WI38 (cell line): ENCODE data around the gene JPT1.

Source experiments
- H3K4me3 ChIP-seq: 2 replicates; pipeline ENCODE4 v1.5.1; 2011; ENCODE audit warnings: low read depth, mild to moderate bottlenecking, control low read depth, low read length
- TF ChIP-seq, protein P1 (sequence below): IDR thresholded peaks from 2 replicates; pipeline ENCODE4 v1.5.1; 2012; ENCODE audit warnings: low read depth, mild to moderate bottlenecking, control low read depth, low read length

JPT1 gene

DNA sequence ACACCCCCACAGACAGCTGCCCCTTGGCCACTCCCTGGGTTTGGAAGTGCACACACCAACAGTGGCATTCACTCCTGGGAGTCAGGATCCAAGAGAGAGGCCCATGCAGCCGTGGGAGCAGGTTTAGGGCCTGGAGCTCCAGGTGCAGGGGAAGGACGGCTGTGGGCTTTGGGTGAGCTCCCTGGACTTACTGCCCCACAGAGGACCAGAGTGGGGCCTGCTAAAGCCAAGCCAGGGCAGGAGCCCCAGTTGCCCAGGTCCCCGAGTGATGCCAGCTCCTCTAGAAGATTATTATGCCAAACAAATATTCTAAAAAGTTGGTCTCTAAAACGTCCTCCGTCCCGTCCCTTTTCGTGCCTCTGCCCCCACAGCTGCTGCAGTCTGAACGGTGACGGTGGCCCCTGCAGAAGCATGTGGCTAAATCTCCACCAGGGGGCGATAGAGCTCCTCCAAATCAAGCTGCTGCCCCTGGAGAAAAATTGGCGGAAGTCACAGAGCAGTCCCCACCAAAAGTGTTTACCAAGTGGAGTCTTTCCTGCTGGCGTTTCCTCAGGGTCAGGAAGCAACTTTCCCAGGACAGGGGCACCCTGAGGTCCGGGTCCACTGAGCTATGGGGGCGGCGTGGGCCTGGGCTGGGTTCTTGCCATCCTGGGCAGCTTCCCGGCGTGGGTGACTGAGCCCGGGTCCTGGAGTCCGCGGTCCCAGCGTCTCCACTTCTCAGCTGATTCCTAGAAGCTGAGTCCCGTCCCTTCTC lies 40.3 kb downstream of the JPT1 start:
- peak overlapping the region; percentile 47 for H3K4me3 ChIP-seq
- TF ChIP-seq, protein P1, sequence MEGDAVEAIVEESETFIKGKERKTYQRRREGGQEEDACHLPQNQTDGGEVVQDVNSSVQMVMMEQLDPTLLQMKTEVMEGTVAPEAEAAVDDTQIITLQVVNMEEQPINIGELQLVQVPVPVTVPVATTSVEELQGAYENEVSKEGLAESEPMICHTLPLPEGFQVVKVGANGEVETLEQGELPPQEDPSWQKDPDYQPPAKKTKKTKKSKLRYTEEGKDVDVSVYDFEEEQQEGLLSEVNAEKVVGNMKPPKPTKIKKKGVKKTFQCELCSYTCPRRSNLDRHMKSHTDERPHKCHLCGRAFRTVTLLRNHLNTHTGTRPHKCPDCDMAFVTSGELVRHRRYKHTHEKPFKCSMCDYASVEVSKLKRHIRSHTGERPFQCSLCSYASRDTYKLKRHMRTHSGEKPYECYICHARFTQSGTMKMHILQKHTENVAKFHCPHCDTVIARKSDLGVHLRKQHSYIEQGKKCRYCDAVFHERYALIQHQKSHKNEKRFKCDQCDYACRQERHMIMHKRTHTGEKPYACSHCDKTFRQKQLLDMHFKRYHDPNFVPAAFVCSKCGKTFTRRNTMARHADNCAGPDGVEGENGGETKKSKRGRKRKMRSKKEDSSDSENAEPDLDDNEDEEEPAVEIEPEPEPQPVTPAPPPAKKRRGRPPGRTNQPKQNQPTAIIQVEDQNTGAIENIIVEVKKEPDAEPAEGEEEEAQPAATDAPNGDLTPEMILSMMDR = peak; percentile 84

DNA sequence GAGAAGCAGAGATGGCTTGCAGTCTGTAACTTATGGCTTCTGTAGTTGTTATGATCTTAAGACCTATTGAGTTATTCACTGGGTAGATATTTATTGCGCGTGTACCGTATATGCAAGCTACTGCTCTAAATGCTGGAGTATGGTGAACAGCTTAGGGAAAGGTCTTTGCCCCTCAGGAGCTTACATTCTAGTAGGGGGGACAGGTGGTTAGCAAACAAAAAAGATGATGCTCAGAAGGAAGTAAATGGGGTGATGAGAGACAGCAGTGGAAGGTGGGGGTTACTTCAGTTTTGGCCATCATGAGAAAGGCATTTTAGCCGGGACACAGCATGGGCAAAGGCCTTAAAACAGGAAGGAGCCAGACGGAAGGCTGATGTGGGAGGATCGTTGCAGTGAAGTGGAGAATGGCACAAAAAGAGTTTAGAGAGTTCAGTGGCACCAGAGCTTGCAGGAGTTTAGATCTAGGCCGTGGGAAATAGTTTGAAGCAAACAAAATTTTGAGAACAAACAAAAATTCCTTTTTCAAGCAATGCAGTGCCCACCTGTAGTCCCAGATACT lies 42.5 kb downstream of the JPT1 start:
- TF ChIP-seq, protein P1 = no peak
- no peak overlapping the region for H3K4me3 ChIP-seq

DNA sequence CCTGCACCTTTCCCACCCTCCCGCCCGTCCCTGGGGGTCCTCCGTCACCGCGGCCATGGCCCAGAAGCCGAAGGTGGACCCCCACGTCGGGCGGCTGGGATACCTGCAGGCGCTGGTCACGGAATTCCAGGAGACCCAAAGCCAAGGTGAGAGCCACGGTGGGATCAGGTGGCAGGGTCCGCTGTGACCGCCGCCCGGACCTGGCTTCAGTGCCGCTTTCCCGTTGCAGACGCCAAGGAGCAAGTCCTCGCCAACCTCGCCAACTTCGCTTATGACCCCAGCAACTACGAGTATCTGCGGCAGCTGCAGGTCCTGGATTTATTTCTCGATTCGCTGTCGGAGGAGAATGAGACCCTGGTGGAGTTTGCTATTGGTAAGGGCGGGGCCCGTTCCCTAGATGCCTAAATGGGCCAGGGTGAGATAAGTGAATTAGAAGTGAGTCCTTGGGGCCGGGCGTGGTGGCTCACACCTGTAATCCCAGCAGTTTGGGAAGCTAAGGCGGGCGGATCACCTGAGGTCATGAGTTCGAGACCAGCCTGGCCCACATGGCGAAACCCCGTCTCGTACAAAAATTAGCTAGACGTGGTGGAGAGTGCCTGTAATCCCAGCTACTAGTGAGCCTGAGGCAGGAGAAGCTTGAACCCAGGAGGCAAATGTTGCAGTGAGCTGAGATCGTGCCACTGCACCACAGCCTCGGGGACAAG lies 43.9 kb downstream of the JPT1 start:
- TF ChIP-seq, protein P1 = no peak
- H3K4me3 ChIP-seq = peak overlapping the region; percentile 79

DNA sequence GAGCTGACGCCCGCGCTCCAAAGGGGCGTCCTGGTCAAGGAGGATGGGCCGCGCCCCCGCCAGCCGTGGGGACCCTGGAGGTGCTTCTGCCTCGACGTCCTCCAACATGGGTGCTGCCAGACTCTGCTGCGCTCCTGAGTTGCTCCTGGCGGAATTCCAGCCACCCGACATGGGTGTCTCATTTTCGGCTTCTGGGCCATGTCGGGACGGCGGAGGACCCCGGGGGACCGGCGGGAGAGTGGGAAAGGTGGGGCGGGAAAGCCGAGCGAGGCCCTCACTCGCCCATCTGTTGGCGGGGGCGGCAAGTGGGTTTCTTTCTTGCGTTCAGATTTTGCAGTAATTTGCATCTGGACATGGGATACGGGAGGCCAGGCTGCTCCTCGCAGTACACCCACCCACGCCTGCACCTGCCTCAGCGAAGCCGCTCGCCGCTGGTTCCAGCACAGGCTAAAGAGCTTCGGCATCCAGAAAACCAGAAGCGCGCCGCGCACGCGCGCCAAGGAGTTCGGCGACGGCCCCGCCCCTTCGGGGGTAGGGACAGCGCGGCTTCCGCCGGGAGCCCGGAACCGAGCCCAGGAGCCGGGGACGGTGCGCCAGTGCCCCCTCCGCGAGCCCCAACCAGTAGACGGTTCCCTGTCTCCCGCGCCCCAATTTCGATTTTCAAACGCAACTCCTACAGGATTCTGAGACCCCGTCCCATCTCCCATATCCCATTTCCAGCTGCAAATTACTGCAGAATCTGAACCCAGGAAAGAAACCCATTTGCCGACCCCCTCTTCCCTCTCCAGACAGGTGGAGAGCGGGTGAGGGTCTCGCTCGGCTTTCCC lies 44.7 kb downstream of the JPT1 start, which contains the start of gene ARMC7:
Gene ARMC7 (plus strand): TSS at position 563 of the 827 bp plus-strand sequence. CDS start 320 bp downstream, outside the sequence.
- TF ChIP-seq, protein P1 = no peak
- H3K4me3 ChIP-seq = peak within 1 kb of the TSS; percentile 79

GRCh38 chr17:75109046-75109406 lies 45.3 kb downstream of the JPT1 start:
- TF ChIP-seq, protein P1 = no peak
- peak overlapping the region; percentile 79 for H3K4me3 ChIP-seq

DNA sequence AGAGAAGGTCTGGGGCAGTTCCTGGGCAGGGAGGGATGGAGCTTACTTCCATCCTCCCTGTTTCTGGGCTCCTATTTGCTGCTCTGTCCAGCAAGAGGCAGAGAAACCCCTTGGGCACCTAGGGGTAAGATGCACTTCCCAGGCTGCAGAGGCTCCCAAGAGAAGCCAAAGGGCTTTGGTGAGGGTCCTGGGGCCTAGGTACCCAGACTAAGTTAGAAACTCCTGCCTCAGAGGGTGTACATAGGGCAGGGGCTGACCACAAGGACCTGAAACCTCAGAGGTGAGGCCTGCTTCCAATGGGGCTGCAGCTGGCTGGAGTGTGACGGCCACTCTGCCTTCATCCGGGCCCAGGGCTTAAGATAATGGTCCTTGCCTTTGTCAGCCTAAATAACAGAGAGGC lies 46.1 kb downstream of the JPT1 start:
- TF ChIP-seq, protein P1 = no peak
- no peak overlapping the region for H3K4me3 ChIP-seq
